HEK293 (cell line): ENCODE data around the gene MRTFB.

Experiments used
- CTCF ChIA-PET: fragments of 350-600 bp; formaldehyde crosslinking; extraction: SDS; loops from one replicate; lab custom pipeline; 2021; ENCODE audit warnings: antibody characterized with exemption; lab: Yijun Ruan, JAX
- POLR2A ChIA-PET: fragments of 300-600 bp; formaldehyde crosslinking; extraction: SDS; loops from one replicate; lab custom pipeline; 2020; ENCODE audit warnings: antibody characterized with exemption, inconsistent platforms; lab: Yijun Ruan, JAX
- H3K27ac ChIP-seq: fragments of 200-500 bp; sonication (Bioruptor generic); 2 replicates; pipeline ENCODE4 v1.5.1; 2014; ENCODE audit warnings: low read depth, low read length, control low read depth, inconsistent platforms; ENCODE audit errors: extremely low read depth
- H3K36me3 ChIP-seq, 2 experiments: fragments of 200-500 bp in 1 of 2; sonication (Bioruptor generic) in 1 of 2; 1 replicate in 1 of 2; 2 replicates in 1 of 2; pipeline ENCODE4 v1.5.1; 2014 to 2017; ENCODE audit warnings: inconsistent platforms in 2 of 2, low read length in 2 of 2; ENCODE audit not compliant: control insufficient read depth in 2 of 2, insufficient read depth in 1 of 2
- H3K4me1 ChIP-seq: fragments of 200-500 bp; sonication (Bioruptor generic); 2 replicates; pipeline ENCODE4 v1.5.1; 2014; ENCODE audit warnings: mild to moderate bottlenecking, low read length, inconsistent platforms; ENCODE audit not compliant: control insufficient read depth, insufficient read depth
- H3K4me3 ChIP-seq: 2 replicates; pipeline ENCODE4 v1.5.1; 2011; ENCODE audit warnings: low read depth, mild to moderate bottlenecking, control low read depth, low read length, moderate library complexity
- H3K9me3 ChIP-seq: fragments of 200-500 bp; sonication (Bioruptor generic); 2 replicates; pipeline ENCODE4 v1.5.1; 2014; ENCODE audit warnings: low read depth, low read length, inconsistent platforms; ENCODE audit not compliant: control insufficient read depth, insufficient read depth
- BCL11A ChIP-seq: fragments of 450-650 bp; formaldehyde crosslinking; IDR thresholded peaks from 2 replicates; pipeline ENCODE4 v1.5.1; 2016; ENCODE audit warnings: low read depth, missing biosample characterization, missing genetic modification characterization
- GLI2 ChIP-seq: fragments of 450-650 bp; formaldehyde crosslinking; IDR thresholded peaks from 2 replicates; pipeline ENCODE4; 2017; ENCODE audit warnings: missing biosample characterization, missing genetic modification characterization, low read depth, borderline replicate concordance
- HOXA7 ChIP-seq: sonication (generic); formaldehyde crosslinking; IDR thresholded peaks from 2 replicates; pipeline ENCODE4 v1.8.1; 2022; ENCODE audit warnings: missing genetic modification reagents, borderline replicate concordance
- HOXD13 ChIP-seq: sonication (generic); formaldehyde crosslinking; IDR thresholded peaks from 2 replicates; pipeline ENCODE4 v1.8.0; 2022; ENCODE audit warnings: missing genetic modification reagents, borderline replicate concordance
- OVOL3 ChIP-seq: fragments of 450-650 bp; formaldehyde crosslinking; IDR thresholded peaks from 2 replicates; pipeline ENCODE4 v1.5.1; 2016; ENCODE audit warnings: missing biosample characterization, missing genetic modification characterization
- SCRT1 ChIP-seq: fragments of 450-650 bp; formaldehyde crosslinking; IDR thresholded peaks from 2 replicates; pipeline ENCODE4 v1.5.1; 2016; ENCODE audit warnings: missing biosample characterization, missing genetic modification characterization, borderline replicate concordance
- SP2 ChIP-seq: fragments of 450-650 bp; formaldehyde crosslinking; IDR thresholded peaks from 2 replicates; pipeline ENCODE4 v1.5.1; 2016; ENCODE audit warnings: missing biosample characterization, missing genetic modification characterization
- WT1 ChIP-seq: fragments of 450-650 bp; formaldehyde crosslinking; IDR thresholded peaks from 2 replicates; pipeline ENCODE4 v1.5.1; 2016; ENCODE audit warnings: missing biosample characterization, missing genetic modification characterization
- ZBTB8A ChIP-seq: fragments of 450-650 bp; formaldehyde crosslinking; IDR thresholded peaks from 2 replicates; pipeline ENCODE4 v1.5.1; 2016; ENCODE audit warnings: missing biosample characterization, missing genetic modification characterization
- ZNF146 ChIP-seq: fragments of 450-650 bp; formaldehyde crosslinking; IDR thresholded peaks from 2 replicates; pipeline ENCODE4 v1.5.1; 2016; ENCODE audit warnings: missing biosample characterization, missing genetic modification characterization
- ZNF2 ChIP-seq: fragments of 450-650 bp; formaldehyde crosslinking; IDR thresholded peaks from 2 replicates; pipeline ENCODE4 v1.5.1; 2016; ENCODE audit warnings: missing biosample characterization, missing genetic modification characterization
- ZNF202 ChIP-seq: fragments of 450-650 bp; formaldehyde crosslinking; IDR thresholded peaks from 2 replicates; pipeline ENCODE4 v1.5.1; 2016; ENCODE audit warnings: missing biosample characterization, missing genetic modification characterization, borderline replicate concordance
- ZNF221 ChIP-seq: fragments of 450-650 bp; formaldehyde crosslinking; IDR thresholded peaks from 2 replicates; pipeline ENCODE4 v1.5.1; 2017; ENCODE audit warnings: missing biosample characterization, missing genetic modification characterization, borderline replicate concordance
- ZNF248 ChIP-seq: fragments of 450-650 bp; formaldehyde crosslinking; IDR thresholded peaks from 2 replicates; pipeline ENCODE4 v1.5.1; 2017; ENCODE audit warnings: missing biosample characterization, missing genetic modification characterization
- ZNF391 ChIP-seq: fragments of 450-650 bp; formaldehyde crosslinking; IDR thresholded peaks from 2 replicates; pipeline ENCODE4 v1.5.1; 2016; ENCODE audit warnings: low read depth, missing biosample characterization, missing genetic modification characterization, borderline replicate concordance
- ZNF416 ChIP-seq: fragments of 450-650 bp; formaldehyde crosslinking; IDR thresholded peaks from 2 replicates; pipeline ENCODE4 v1.5.1; 2016; ENCODE audit warnings: missing biosample characterization, missing genetic modification characterization
- ZNF48 ChIP-seq: fragments of 450-650 bp; formaldehyde crosslinking; IDR thresholded peaks from 2 replicates; pipeline ENCODE4 v1.5.1; 2016; ENCODE audit warnings: missing biosample characterization, missing genetic modification characterization
- ZNF513 ChIP-seq: fragments of 450-650 bp; IDR thresholded peaks from 2 replicates; pipeline ENCODE4 v1.5.1; 2018; ENCODE audit warnings: missing biosample characterization, missing genetic modification characterization
- ZNF555 ChIP-seq: fragments of 450-650 bp; formaldehyde crosslinking; conservative IDR thresholded peaks from 2 replicates; pipeline ENCODE4 v1.5.1; 2017; ENCODE audit warnings: missing biosample characterization, mild to moderate bottlenecking, missing genetic modification characterization, inconsistent platforms
- ZNF571 ChIP-seq: fragments of 450-650 bp; formaldehyde crosslinking; IDR thresholded peaks from 2 replicates; pipeline ENCODE4 v1.5.0; 2017; ENCODE audit warnings: missing biosample characterization, missing genetic modification characterization
- ZNF623 ChIP-seq: fragments of 450-650 bp; formaldehyde crosslinking; IDR thresholded peaks from 2 replicates; pipeline ENCODE4 v1.5.1; 2016; ENCODE audit warnings: missing biosample characterization, missing genetic modification characterization
- ZNF626 ChIP-seq: fragments of 450-650 bp; sonication (Bioruptor Pico); formaldehyde crosslinking; IDR thresholded peaks from 2 replicates; pipeline ENCODE4 v1.5.1; 2018; ENCODE audit warnings: missing biosample characterization, missing genetic modification characterization, inconsistent platforms
- ZNF664 ChIP-seq: fragments of 450-650 bp; formaldehyde crosslinking; IDR thresholded peaks from 2 replicates; pipeline ENCODE4 v1.5.1; 2016; ENCODE audit warnings: missing biosample characterization, missing genetic modification characterization
- ZNF670 ChIP-seq: fragments of 450-650 bp; formaldehyde crosslinking; IDR thresholded peaks from 2 replicates; pipeline ENCODE4 v1.5.1; 2016; ENCODE audit warnings: missing biosample characterization, missing genetic modification characterization, low read depth
- ZNF677 ChIP-seq: fragments of 450-650 bp; IDR thresholded peaks from 2 replicates; pipeline ENCODE4 v1.5.0; 2018; ENCODE audit warnings: missing biosample characterization, mild to moderate bottlenecking, missing genetic modification characterization, moderate library complexity
- ZNF707 ChIP-seq: fragments of 450-650 bp; formaldehyde crosslinking; IDR thresholded peaks from 2 replicates; pipeline ENCODE4 v1.5.1; 2016; ENCODE audit warnings: missing biosample characterization, missing genetic modification characterization
- ZNF776 ChIP-seq: fragments of 450-650 bp; formaldehyde crosslinking; IDR thresholded peaks from 2 replicates; pipeline ENCODE4 v1.5.0; 2017; ENCODE audit warnings: missing biosample characterization, missing genetic modification characterization, borderline replicate concordance
- ZSCAN30 ChIP-seq: fragments of 450-650 bp; IDR thresholded peaks from 2 replicates; pipeline ENCODE4 v1.5.1; 2018; ENCODE audit warnings: missing biosample characterization, mild to moderate bottlenecking, missing genetic modification characterization, moderate library complexity
- TF ChIP-seq, protein P1 (sequence below): fragments of 450-650 bp; formaldehyde crosslinking; IDR thresholded peaks from 2 replicates; pipeline ENCODE4 v1.5.1; 2016; ENCODE audit warnings: missing biosample characterization, missing genetic modification characterization
- TF ChIP-seq, protein P2 (sequence below): fragments of 450-650 bp; formaldehyde crosslinking; IDR thresholded peaks from 2 replicates; pipeline ENCODE4 v1.5.1; 2016; ENCODE audit warnings: missing biosample characterization, missing genetic modification characterization
- TF ChIP-seq, protein P3 (sequence below): sonication (generic); formaldehyde crosslinking; IDR thresholded peaks from 2 replicates; pipeline ENCODE4 v1.8.1; 2022; ENCODE audit warnings: mild to moderate bottlenecking, moderate library complexity, missing genetic modification reagents
- TF ChIP-seq, protein P4 (sequence below): fragments of 450-650 bp; formaldehyde crosslinking; IDR thresholded peaks from 2 replicates; pipeline ENCODE4 v1.5.1; 2016; ENCODE audit warnings: missing biosample characterization, missing genetic modification characterization

Gene MRTFB

DNA sequence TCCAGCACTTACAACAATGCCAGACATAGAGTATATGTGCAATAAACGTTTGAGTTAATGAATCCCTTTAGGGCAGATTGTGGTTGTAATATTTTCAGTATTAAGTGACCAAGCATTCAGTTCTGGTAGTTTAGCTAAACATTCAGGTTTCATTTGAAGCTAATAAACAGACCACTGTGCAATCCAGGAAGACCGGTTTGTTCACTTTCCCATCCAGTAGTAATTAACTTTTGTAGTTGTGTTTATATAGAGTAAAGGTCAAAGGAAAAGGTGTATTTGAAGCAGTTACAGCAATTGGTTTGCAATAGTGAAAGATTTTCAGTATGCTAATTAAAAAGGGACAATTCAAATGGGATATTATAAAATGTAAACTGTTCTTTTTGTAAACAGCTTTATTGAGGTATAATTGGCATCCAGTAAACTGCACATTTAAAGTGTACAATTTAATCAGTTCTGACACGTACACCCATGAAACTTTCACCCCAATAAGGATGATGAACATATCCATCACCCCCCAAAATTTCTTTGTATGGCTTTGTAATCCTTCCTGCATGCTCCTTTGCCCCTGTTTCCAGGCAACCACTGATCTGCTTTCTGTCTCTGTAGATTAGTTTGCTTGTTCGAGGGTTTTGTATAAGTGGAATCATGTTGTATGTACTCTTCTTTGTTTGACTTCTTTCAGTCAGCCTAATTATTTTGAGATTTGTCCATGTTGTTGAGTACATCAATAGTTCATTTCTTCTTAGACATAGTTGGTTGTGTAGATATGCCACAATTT, 26.3 kb downstream of the MRTFB start (continued):
- no peak for TF ChIP-seq ZNF221 (tag by site-specific recombination)
- no peak for TF ChIP-seq ZNF555
- no peak for TF ChIP-seq SP2 (tag by site-specific recombination)
- no peak for TF ChIP-seq ZNF416 (tag by site-specific recombination)
- TF ChIP-seq ZNF513: no peak
- TF ChIP-seq, protein P1, sequence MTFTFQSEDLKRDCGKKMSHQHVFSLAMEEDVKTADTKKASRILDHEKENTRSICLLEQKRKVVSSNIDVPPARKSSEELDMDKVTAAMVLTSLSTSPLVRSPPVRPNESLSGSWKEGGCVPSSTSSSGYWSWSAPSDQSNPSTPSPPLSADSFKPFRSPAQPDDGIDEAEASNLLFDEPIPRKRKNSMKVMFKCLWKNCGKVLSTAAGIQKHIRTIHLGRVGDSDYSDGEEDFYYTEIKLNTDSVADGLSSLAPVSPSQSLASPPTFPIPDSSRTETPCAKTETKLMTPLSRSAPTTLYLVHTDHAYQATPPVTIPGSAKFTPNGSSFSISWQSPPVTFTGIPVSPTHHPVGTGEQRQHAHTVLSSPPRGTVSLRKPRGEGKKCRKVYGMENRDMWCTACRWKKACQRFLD (tag by site-specific recombination): no peak
- TF ChIP-seq ZNF571: no peak
- no peak for TF ChIP-seq ZSCAN30 (tag by site-specific recombination)
- TF ChIP-seq GLI2 (tag by site-specific recombination): no peak
- TF ChIP-seq, protein P2, sequence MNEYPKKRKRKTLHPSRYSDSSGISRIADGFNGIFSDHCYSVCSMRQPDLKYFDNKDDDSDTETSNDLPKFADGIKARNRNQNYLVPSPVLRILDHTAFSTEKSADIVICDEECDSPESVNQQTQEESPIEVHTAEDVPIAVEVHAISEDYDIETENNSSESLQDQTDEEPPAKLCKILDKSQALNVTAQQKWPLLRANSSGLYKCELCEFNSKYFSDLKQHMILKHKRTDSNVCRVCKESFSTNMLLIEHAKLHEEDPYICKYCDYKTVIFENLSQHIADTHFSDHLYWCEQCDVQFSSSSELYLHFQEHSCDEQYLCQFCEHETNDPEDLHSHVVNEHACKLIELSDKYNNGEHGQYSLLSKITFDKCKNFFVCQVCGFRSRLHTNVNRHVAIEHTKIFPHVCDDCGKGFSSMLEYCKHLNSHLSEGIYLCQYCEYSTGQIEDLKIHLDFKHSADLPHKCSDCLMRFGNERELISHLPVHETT (tag by site-specific recombination): no peak
- no peak for TF ChIP-seq ZNF2 (tag by site-specific recombination)
- TF ChIP-seq WT1 (tag by site-specific recombination): no peak
- TF ChIP-seq ZNF248 (tag by site-specific recombination): no peak
- TF ChIP-seq ZNF677: peak; percentile 56; the same call in 1 of the 2 replicates
- TF ChIP-seq ZNF664 (tag by site-specific recombination): peak; percentile 59; the same call in 1 of the 2 replicates
- TF ChIP-seq ZBTB8A: no peak
- TF ChIP-seq BCL11A (tag by site-specific recombination): no peak
- no peak for TF ChIP-seq HOXA7
- TF ChIP-seq ZNF707 (tag by site-specific recombination): no peak
- TF ChIP-seq, protein P3, sequence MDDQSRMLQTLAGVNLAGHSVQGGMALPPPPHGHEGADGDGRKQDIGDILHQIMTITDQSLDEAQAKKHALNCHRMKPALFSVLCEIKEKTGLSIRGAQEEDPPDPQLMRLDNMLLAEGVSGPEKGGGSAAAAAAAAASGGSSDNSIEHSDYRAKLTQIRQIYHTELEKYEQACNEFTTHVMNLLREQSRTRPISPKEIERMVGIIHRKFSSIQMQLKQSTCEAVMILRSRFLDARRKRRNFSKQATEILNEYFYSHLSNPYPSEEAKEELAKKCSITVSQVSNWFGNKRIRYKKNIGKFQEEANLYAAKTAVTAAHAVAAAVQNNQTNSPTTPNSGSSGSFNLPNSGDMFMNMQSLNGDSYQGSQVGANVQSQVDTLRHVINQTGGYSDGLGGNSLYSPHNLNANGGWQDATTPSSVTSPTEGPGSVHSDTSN (CRISPR knock-in tag): no peak
- TF ChIP-seq, all 188 proteins: peak for 5

- no peak overlapping the region for H3K27ac ChIP-seq
- H3K4me3 ChIP-seq: no peak overlapping the region
- POLR2A ChIA-PET: no interaction called here
- H3K9me3 ChIP-seq: no peaks in the 10 kb centered on the region
- H3K4me1 ChIP-seq: peaks cover 27% of the 10 kb centered on the region
- CTCF ChIA-PET: no interaction called here
- no peaks in the 10 kb centered on the region for H3K36me3 ChIP-seq
- TF ChIP-seq ZNF391 (tag by site-specific recombination) (no peak), ZNF202 (tag by site-specific recombination) (no peak), ZNF626 (tag by site-specific recombination) (no peak), ZNF48 (no peak), OVOL3 (tag by site-specific recombination) (no peak), ZNF776 (no peak), HOXD13 (CRISPR knock-in tag) (no peak), SCRT1 (tag by site-specific recombination) (no peak), ZNF146 (no peak), ZNF670 (tag by site-specific recombination) (no peak), GLI2 (tag by site-specific recombination) (no peak), ZNF623 (tag by site-specific recombination) (no peak)
- TF ChIP-seq, protein P4, sequence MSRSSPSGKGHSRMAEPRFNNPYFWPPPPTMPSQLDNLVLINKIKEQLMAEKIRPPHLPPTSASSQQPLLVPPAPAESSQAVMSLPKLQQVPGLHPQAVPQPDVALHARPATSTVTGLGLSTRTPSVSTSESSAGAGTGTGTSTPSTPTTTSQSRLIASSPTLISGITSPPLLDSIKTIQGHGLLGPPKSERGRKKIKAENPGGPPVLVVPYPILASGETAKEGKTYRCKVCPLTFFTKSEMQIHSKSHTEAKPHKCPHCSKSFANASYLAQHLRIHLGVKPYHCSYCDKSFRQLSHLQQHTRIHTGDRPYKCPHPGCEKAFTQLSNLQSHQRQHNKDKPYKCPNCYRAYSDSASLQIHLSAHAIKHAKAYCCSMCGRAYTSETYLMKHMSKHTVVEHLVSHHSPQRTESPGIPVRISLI: no peak
Measured at GRCh38 chr16:14098081-14098480, 27.0 kb downstream of the MRTFB start.
